MM.1S (cell line): ENCODE data around the gene LTBP4.

Experiments used
- CTCF ChIP-seq: fragments of 300-600 bp; sonication (generic); IDR thresholded peaks from 2 replicates; pipeline ENCODE4 v1.5.1; 2016; ENCODE audit warnings: antibody characterized with exemption, low read length, mixed read lengths
- EZH2 ChIP-seq: fragments of 300-600 bp; sonication (generic); optimal IDR thresholded peaks from 2 replicates; pipeline ENCODE3; 2017; ENCODE audit warnings: low read depth, mild to moderate bottlenecking, antibody characterized with exemption, low read length, mixed read lengths

DNA sequence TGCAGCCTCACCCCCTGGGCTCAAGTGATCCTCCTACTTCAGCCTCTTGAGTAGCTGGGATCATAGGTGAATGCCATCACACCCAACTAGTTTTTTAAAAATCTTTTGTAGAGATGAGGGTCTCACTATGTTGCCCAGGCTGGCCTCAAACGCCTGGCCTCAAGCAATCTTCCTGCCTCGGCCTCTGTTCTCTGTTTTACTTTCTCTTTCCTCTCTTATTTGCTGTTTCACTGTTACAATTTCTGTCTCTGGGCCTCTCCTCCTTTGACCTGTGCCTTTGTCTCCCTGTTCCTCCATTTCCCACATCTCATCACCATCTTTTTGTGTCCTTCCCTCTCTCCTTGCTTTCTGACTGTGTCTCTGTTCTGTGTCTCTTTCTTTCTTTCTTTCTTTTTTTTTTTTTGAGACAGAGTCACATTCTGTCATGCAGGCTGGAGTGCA, 15.2 kb upstream of the LTBP4 start:
- TF ChIP-seq EZH2 (no peak), CTCF (no peak)
